Measurements from ENCODE around the gene KCNC3. TPM values are rescaled to one million over a fixed set of nuclear protein-coding genes. Genes with fewer than 3 reads are reported as not detected.
"Not testable (repeated sequence)": the region's sequence is repeated elsewhere in the genome, so short reads cannot be mapped to it uniquely, and the experiment has no call there.

The KCNC3 gene
- total RNA-seq, 1 donor from 2014 or later: 2.3 TPM

DNA sequence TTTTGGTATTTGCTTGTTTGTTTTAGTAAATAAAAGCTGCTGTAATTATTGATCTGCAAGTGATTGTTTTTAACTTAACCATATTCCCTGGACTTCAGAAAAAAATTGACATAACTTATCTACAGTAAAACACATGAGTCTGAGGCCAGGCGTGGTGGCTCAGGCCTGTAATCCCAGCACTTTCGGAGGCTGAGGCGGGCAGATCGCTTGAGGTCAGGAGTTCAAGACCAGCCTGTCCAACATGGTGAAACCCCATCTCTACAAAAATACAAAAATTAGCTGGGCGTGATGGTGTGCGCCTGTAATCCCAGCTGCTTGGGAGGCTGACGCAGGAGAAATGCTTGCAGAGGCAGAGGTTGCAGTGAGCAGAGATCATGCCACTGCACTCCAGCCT lies 24.3 kb upstream of the KCNC3 start:
- DNase-seq: not testable (repeated sequence)

- no peak for DNase-seq
These were observed 23.1 kb upstream of the KCNC3 start for GRCh38 chr19:50352242-50352641.

- no peak for DNase-seq
These were observed 20.3 kb upstream of the KCNC3 start for GRCh38 chr19:50349277-50350057.

DNA sequence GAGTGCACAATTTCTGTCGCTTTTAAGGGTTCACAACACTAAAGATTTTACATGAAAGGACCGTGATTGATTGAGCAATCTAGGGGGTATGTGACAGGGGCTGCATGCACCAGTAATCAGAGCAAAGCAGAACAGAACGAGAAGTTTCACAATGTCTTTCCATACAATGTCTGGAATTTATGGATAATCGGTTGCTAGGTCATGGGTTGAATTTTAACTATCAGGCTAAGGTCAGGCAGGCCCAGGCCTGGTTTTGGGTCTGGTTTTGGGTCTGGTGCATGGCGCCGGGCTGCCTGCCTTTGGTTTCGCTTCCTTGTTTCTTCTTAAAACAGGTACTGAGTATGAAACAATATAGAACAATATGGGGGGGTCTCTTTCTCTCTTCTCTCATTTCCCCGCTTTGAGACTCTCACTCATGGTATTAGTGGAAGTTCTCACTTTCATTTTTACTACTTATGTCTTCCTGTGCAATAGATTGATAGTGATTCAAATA lies 18.0 kb upstream of the KCNC3 start:
- not testable (repeated sequence) for DNase-seq

DNA sequence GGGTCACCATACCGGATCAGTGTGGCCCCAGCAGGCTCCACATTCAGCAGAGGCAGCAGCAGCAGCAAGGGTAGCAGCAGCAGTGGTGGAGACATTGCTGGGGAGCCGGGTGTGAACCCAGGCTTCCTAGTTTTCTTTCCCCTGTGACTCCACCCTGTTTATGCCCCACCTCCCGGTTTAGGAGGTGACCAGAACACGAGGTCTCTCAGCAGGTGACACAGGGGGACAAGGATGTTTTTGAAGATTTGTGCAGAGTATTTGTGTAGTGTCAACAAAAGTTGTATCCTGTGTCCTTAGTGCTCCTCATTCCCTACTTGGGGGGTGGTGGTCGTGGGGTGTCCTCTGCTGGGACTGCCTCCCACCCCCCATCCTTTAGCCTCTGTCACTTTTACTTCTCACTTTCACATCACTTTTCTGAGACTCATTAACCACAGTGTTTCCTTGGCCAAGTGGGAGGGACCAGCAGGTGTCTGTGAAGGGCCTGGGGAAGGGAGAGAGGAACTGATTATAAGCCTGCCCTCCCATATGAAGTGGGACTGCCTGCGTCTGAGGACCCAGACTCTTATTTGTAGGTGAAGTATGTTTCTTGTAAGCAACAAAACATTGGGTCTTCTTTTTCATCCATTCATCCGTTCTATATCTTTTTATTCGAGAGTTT lies 15.6 kb upstream of the KCNC3 start:
- DNase-seq: no peak

- no peak for DNase-seq
These were observed 12.0 kb upstream of the KCNC3 start for GRCh38 chr19:50341091-50341564.

- DNase-seq: no peak
These were observed 11.2 kb upstream of the KCNC3 start for GRCh38 chr19:50340331-50340730.

DNA sequence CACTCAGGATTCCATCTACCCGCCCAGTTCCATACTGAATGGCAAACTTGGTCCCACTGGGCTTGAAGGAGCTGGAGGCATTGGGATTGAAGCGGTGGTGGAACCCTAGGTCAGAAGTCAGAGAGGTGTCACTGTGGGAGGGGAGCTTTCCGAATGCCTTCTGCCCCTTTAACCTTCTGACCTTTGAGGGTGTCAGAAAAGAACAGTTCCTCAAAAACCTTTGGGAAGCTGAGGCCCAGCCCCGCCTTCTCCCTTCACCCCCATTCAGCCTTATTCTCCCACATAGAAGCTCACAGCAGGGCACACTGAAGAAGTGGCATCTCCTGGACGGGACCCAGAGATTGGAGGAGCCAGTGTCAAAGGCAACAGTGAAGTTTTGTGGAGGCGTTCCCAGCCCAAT lies 7.9 kb upstream of the KCNC3 start:
- DNase-seq: not testable (repeated sequence)

DNA sequence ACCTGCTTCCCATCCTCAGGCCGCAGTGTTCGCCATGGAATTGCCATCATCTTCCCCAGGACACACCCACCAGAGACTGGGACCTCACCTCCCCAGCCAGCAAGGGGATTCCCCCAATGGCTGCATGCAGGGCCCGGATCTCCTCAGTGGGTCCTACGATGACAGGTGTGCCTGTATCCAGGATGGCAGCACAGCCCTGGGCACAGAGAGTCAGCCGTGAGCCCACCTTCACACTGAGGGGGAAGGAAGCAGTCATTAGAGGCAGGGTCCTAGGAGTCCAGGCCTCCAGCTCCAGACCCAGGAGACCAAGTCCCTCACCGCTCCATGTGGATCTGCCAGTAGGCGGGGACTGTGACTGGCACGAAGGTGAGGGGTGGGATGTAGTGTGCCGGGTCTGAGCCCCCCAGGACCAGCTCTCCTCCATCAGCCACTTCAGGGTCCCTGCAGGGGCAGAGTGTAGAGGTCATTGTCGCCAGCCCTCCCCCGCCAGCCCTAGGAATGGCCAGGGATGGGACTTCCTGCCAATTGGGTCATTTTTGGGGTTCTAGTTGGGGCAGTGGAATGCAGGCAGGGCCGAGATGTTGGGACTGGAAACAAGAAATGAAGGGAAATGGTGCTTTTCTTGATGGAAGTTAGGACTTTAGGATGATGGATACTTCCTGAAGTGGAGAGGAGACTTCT lies 5.7 kb upstream of the KCNC3 start:
- DNase-seq: no peak

DNA sequence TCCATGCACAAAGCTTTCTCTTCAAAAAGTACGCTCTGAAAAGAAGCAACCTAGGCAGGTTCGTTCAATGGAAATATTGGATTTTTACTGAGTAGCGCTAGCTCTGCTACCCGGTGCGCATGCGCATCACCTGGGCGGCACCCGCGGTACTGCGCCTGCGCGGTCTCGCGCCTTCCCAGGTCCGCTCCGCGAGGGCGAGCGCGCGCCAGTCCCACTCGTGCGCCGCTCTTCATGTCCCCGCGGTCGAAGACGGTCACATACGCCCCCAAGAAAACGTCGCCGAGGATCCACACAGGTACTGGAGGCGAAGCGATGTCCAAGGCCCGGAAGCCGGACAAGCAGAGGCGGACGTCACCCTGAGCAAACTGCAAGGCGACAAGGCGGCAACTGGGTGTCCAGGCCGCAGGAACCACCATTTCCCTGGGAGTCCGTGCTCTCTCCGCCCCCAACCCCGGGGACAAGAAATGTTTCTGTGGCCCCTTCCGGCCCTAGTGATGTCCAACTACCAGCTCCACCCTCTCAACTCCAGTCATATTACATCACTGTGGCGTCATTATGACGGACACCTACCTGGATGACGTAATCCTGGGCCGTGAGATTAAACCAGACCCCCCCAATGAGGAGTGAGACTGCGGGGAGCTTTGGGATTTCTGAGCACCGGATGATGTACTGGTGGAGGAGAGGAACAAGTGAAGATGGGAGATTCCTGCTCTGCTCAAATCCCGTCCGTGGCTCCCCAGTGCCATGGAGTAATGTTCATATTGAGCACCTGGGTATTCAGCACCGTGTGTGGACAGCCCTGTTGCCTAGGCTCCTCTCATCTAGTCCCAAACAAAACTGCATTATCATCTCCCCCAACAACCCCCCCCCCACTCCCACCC lies 4.8 kb upstream of the KCNC3 start:
- DNase-seq: peak; percentile 84

DNA sequence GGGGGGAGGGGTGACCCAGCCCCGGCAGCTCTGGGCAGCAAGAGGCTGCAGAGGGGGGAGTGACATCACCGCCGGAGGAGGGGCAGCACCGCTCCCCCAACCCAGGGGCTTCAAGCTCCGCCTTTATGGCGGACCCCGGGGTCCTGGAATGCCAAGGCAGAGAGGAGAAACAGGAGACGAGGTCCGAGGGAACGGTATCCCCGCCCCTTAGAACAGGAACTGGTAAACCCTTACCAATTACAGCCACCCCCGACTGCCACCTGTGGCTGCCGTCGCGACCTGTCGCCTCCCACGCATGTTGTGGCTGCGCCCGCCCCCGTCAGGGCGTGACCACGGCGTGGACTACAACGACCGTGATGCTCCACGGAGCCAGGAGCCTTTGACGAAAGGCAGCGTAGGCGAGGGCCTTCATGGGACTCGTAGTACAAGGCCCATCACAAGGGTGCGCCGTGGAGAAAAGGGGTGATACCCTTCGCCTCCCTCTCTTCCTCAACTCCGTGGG lies 4.1 kb upstream of the KCNC3 start:
- peak; percentile 90 for DNase-seq

DNA sequence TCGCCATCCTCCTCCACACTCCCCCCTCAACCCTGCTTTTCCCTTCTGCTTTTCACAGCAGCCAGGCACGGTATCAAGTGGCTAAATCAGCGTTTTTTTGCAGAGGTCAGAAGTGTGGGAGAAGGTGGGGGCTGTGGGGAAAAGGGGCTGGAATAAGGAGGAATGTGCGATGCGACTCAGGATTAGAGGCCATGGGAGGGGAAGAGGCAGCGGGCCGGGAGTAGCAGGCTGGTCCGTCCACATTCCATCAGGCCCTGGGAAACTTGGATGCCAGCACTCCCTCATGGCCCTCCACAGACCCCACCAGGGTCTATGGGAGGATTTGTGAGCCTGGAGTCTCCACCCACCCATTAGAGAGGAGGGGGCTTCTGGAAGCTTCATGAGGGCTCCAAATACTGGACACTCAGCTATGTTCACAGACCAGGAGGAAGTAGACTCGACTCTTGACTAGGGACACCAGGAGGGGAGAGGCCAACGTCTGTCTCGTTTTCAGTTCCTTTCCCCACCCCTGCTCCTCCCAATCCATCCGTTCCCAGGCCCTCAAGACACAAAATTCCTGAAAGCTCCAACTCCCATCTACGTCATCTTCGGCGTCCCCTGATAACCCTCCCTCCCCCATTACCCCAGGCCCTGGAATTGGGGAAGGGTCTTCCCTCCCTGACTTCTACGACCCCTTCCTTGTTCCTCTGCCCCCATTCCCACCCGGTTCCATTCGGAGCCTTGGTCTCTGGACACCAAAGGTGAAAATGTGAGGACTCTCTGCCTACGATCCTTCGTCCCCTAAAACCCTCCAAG lies 3.3 kb upstream of the KCNC3 start:
- DNase-seq: no peak

DNA sequence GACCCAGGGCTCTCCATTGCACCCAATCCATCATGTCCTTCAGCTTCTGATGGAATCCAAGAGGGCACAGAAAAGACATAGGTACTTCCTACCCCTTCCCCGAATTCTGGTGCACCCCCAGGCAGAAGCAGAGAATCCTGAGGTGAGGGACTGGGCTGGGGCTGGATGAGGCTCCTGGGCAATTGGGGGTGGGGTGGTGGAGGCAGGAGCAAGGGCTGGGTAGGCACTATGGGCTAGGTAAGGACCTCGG lies 2.7 kb upstream of the KCNC3 start:
- DNase-seq: no peak

- DNase-seq: no peak
These were observed 2.2 kb upstream of the KCNC3 start for GRCh38 chr19:50331221-50331993.

DNA sequence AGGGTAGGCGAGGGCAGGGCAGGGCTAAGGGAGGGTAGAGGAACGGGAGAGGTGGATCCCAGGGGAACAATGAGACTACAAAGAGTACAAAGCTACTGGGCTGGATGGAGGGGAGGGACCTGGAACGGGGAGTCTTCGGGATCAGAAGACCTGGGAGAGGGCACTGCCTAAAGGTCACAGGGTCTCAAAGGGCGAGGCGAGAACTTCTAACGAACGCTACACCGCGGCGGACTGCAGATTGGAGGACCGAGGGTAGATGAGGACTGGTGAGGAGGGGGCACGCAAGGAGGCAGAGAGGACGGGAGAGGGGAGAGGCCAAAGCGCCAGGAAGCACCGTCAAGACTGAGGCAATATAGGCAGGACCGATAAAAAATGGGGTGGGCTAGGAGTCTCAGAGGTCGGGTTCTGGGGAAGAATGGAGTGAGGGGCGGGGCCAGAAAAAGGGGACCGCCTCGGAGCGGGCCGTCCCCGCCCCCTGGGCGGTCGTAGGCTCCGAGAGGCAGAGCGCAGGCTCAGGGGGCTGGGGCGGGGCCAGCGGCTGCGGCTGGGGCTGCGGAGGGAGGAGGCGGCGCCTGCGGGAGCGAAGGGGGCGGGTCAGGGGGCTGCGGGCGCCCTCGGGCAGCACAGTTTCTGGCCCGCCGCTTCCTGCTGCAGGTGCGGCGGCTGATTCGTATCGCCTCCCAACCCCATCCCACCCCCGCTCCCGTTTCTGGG lies 1.3 kb upstream of the KCNC3 start:
- DNase-seq: peak; percentile 87

GRCh38 chr19:50329926-50330294 lies 733 bp upstream of the KCNC3 start:
- DNase-seq: not testable (repeated sequence)

DNA sequence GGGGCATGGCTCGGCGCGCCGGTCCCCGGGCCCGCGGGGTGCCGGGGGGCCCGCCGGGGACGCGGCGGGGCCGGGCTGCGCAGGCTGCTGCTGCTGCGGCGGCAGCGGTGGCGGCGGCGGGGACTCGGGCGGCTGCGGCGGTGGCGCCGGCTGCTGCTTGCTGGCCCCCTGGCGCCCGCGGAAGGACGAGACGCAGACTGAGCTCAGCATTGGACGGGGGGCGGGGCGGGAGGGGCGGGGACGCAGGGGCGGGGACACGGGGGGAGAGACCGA lies 368 bp downstream of the KCNC3 start:
- DNase-seq: no peak

GRCh38 chr19:50328224-50328872 lies 829 bp downstream of the KCNC3 start:
- no peak for DNase-seq

DNA sequence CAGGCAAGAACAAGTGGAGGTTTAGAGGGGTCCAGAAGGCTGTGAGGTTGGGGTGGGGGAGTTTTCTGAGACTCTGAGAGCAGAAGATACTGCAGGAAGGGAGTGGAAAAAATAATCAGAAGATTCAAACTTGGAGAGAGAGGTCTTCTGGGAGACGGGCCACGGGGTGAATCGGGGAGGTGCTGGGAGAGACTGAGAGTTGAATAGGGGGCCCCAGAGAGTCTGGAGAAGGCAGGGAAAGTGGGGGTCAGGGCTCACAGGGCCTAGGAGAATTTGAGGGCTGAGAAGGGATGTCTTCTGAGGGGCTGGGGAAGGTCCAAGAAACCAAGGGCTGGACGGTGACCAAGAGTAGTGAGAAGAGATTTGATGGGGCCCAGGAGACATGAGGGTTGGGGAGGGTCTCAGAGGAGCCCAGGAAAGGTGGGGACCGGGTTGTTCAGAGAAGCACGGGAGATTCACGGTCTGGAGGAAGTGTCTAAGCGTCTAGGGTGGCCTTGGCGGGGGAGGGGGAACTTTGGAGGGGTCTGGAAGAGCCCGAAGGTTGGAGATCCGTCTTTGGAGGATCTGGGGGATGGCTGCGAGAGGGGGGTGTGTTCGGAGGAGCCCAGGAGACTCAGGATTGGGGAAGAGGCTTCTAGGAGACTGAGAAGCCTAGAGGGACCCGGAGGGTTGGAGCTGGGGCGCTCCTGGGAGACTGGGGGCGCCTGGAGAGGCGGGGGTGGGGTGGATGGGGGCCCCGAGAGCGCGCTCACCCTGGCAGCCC lies 1.5 kb downstream of the KCNC3 start:
- DNase-seq: no peak
